ENCODE measurements around the gene PARM1.

Gene PARM1

DNA sequence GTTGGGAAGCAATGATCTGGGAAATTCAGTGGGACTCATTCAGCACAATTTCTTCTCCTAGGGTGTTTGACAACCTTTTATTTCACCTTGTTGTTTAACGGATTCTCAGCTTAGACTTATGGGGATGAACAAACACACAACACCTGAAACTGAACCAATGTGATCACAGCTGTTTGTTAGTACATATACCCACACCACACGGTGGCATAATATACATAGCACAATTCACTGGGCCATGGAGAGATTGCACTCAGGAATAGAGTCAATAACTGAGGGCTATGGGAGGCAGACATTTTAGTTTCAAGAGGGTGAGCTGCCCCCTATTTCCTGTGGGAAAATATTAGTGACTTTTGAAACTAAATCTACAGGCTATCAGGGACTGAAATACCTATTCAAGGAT lies 148.0 kb downstream of the PARM1 start:
- no peak for DNase-seq (ENCODE audit: low read depth in 2 of 2)

DNA sequence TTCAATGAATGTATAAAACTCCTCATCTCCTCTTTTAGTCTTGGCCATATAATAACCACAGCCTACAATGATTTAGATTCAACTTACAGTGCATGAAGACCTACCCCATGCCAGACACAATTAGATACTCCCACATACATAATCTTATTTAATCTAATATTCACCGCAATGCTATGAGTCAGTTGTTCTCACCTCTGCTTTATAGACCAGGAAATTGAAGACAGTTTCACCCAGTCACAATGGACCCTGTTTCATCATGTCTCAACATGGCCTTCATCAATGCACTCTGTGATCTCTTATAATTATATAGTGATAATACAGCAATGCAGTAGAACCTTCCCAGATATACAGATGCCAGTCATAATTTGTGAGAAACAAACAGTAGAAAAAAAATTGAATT lies 148.6 kb downstream of the PARM1 start:
- DNase-seq (ENCODE audit: low read depth in 2 of 2) = no peak

DNA sequence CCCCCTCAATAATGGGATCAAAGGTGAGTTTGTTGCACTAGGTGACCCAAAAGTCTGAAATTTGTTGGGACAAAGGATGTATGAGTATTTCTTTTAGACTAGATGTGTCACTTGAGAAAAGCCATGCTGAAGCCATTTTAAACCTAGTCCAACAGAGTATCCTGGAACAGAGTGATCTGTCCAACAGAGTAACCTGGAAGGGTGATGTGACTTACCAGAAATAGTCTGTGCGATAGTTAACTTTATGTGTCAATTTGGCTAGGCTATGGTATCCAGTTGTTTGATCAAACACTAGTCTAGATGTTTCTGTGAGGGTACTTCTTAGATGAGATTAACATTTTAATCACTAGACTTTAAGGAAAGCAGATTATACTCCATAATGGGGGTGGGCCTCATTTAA lies 154.5 kb downstream of the PARM1 start:
- no peak for DNase-seq (ENCODE audit: low read depth in 2 of 2)

DNA sequence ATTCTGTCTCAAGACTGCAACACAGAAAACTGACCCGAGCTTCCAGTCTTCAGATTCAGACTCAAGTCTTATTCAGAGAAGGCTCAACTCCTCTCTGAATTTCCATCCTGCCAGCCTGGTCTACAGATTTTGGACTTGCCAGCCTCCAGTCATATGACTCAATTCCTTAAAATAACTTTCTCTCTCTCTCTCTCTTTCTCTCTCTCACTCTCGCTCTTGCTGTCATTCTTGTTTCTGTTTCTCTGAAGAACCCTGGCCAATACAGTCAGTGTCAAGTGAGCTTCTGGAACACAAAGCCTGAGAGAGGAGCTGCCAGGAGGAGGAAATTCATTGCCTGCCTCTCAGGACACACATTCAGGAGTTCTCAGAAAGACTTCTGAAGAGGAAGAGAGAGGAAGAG lies 154.9 kb downstream of the PARM1 start:
- DNase-seq (ENCODE audit: low read depth in 2 of 2) = no peak

DNA sequence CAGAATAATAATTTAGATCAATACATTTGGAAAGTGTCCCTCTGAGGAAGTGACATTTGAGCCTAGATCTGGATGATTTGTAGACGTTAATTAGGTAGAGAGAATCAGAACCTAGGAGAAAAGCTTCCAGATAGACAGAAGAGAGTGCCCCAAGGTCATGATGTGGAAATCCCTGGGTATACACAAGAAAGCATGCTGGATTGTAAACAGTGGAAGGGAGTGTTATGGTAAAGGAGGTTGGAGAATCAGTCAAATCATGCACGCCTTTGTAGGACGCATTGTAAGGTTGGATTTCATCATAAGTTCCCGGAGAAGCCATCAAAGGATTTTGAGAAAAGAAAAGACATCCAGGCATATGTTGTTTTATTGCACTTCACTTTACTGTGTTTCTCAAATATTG lies 156.3 kb downstream of the PARM1 start:
- DNase-seq (ENCODE audit: low read depth in 2 of 2) = no peak

DNA sequence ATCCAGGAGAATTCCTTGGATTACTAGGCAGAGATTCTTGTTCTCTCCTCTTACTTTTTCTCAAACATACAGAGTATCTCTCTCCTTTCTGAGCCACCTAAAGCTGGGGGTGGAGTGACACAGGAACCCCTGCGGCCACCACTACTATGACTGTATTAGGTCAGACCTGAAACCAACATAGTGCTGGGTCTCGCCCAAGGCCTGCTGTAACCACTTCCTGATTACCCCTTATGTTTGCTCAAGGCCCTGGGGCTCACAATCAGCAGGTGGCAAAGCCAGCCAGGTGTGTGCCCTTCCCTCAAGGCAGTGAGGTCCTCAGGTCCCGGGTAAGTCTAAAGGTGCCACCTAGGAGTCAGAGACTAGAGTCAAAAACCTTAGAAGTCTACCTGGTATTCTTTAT lies 166.4 kb downstream of the PARM1 start:
- DNase-seq (ENCODE audit: low read depth in 2 of 2) = no peak
